Measurements from ENCODE around the gene HES5.

HES5 gene

GRCh38 chr1:2513939-2514652 is 16.0 kb downstream of the HES5 start:
- no peak for DNase-seq

GRCh38 chr1:2512862-2513421 is 17.1 kb downstream of the HES5 start:
- no peak for DNase-seq

GRCh38 chr1:2510366-2511155 is 19.5 kb downstream of the HES5 start:
- DNase-seq = no peak

- DNase-seq = no peak
These were observed 20.5 kb downstream of the HES5 start for GRCh38 chr1:2509589-2509988.

- DNase-seq = no peak
These were observed 21.3 kb downstream of the HES5 start for GRCh38 chr1:2508751-2509150.

- DNase-seq = no peak
These were observed 21.9 kb downstream of the HES5 start for GRCh38 chr1:2508180-2508579.

- DNase-seq = no peak
These were observed 22.3 kb downstream of the HES5 start for GRCh38 chr1:2507744-2508155.

GRCh38 chr1:2506901-2507565 is 23.0 kb downstream of the HES5 start:
- no peak for DNase-seq

GRCh38 chr1:2506007-2506860 is 23.8 kb downstream of the HES5 start:
- DNase-seq = no peak

- no peak for DNase-seq
These were observed 24.5 kb downstream of the HES5 start for GRCh38 chr1:2505461-2505994.

GRCh38 chr1:2504949-2505272 is 25.2 kb downstream of the HES5 start:
- no peak for DNase-seq

GRCh38 chr1:2504225-2504948 is 25.7 kb downstream of the HES5 start:
- DNase-seq = no peak

- no peak for DNase-seq
These were observed 26.4 kb downstream of the HES5 start for GRCh38 chr1:2503554-2504224.

GRCh38 chr1:2502661-2503553 is 27.2 kb downstream of the HES5 start:
- DNase-seq = no peak

GRCh38 chr1:2502210-2502609 is 27.9 kb downstream of the HES5 start:
- DNase-seq = no peak

GRCh38 chr1:2501820-2502119 is 28.3 kb downstream of the HES5 start:
- no peak for DNase-seq

- DNase-seq = no peak
These were observed 28.8 kb downstream of the HES5 start for GRCh38 chr1:2501041-2501819.

GRCh38 chr1:2499986-2500596 is 30.0 kb downstream of the HES5 start:
- DNase-seq = no peak

GRCh38 chr1:2499260-2499659 is 30.8 kb downstream of the HES5 start:
- no peak for DNase-seq

Data from NCI-H1105 (cell line).